ENCODE measurements around the gene VASP. TPM values are rescaled to one million over a fixed set of nuclear protein-coding genes. Genes with fewer than 3 reads are reported as not detected.

Gene VASP
- total RNA-seq, 1 donor from 2014 or later = 51.9 TPM

GRCh38 chr19:45560038-45560437 lies 52.8 kb downstream of the VASP start:
- Mint-ChIP-seq H3K4me1 (ENCODE audit: unreplicated experiment) (peaks cover 13% of the 10 kb centered on the region), H3K27ac (no peak overlapping the region), H3K36me3 (no peaks in the 10 kb centered on the region), H3K27me3 (no peaks in the 10 kb centered on the region), H3K9me3 (no peaks in the 10 kb centered on the region), H3K4me3 (no peak overlapping the region)
- TF ChIP-seq CTCF (conservative IDR thresholded peaks at IDR 0.05) = no peak
- no peak for DNase-seq (ENCODE audit: extremely low spot score, unreplicated experiment)

- H3K4me1 Mint-ChIP-seq (ENCODE audit: unreplicated experiment) = peaks cover 13% of the 10 kb centered on the region
- H3K4me3 Mint-ChIP-seq = no peak overlapping the region
- H3K27me3 Mint-ChIP-seq = no peaks in the 10 kb centered on the region
- DNase-seq (ENCODE audit: extremely low spot score, unreplicated experiment) = no peak
- TF ChIP-seq CTCF (conservative IDR thresholded peaks at IDR 0.05) = no peak
- H3K36me3 Mint-ChIP-seq = no peaks in the 10 kb centered on the region
- H3K27ac Mint-ChIP-seq = no peak overlapping the region
- no peaks in the 10 kb centered on the region for H3K9me3 Mint-ChIP-seq
These were observed 53.4 kb downstream of the VASP start for GRCh38 chr19:45560686-45561085.

GRCh38 chr19:45564131-45564780 lies 57.0 kb downstream of the VASP start:
- no peaks in the 10 kb centered on the region for H3K9me3 Mint-ChIP-seq
- H3K4me1 Mint-ChIP-seq (ENCODE audit: unreplicated experiment) = peaks cover 9% of the 10 kb centered on the region
- H3K27ac Mint-ChIP-seq = no peak overlapping the region
- TF ChIP-seq CTCF (conservative IDR thresholded peaks at IDR 0.05) = no peak
- no peaks in the 10 kb centered on the region for H3K27me3 Mint-ChIP-seq
- DNase-seq (ENCODE audit: extremely low spot score, unreplicated experiment) = no peak
- no peak overlapping the region for H3K4me3 Mint-ChIP-seq
- peaks cover 4% of the 10 kb centered on the region for H3K36me3 Mint-ChIP-seq

GRCh38 chr19:45567609-45568008 lies 60.3 kb downstream of the VASP start:
- H3K4me1 Mint-ChIP-seq (ENCODE audit: unreplicated experiment) = peaks cover 8% of the 10 kb centered on the region
- no peak for DNase-seq (ENCODE audit: extremely low spot score, unreplicated experiment)
- no peak overlapping the region for H3K4me3 Mint-ChIP-seq
- H3K27ac Mint-ChIP-seq = no peak overlapping the region
- peaks cover 8% of the 10 kb centered on the region for H3K36me3 Mint-ChIP-seq
- H3K9me3 Mint-ChIP-seq = no peaks in the 10 kb centered on the region
- no peaks in the 10 kb centered on the region for H3K27me3 Mint-ChIP-seq
- TF ChIP-seq CTCF (conservative IDR thresholded peaks at IDR 0.05) = no peak

GRCh38 chr19:45568732-45569131 lies 61.5 kb downstream of the VASP start:
- no peak for DNase-seq (ENCODE audit: extremely low spot score, unreplicated experiment)
- Mint-ChIP-seq H3K4me3 (no peak overlapping the region), H3K27me3 (no peaks in the 10 kb centered on the region), H3K27ac (no peak overlapping the region), H3K9me3 (no peaks in the 10 kb centered on the region), H3K4me1 (ENCODE audit: unreplicated experiment) (peaks cover 8% of the 10 kb centered on the region), H3K36me3 (peaks cover 8% of the 10 kb centered on the region)
- TF ChIP-seq CTCF (conservative IDR thresholded peaks at IDR 0.05) = no peak
